Measurements from ENCODE around the gene TRIM15. TPM values are rescaled to one million over a fixed set of nuclear protein-coding genes. Genes with fewer than 3 reads are reported as not detected.
A peak's percentile ranks its signal among the peaks of the same experiment; 100 is the strongest.

TRIM15 gene
- total RNA-seq, 1 donor from 2014 or later, result not detected

- no peak for DNase-seq (ENCODE audit: low read depth in 2 of 2)
Observed at GRCh38 chr6:30145818-30146217, 17.5 kb upstream of the TRIM15 start.

- DNase-seq (ENCODE audit: low read depth in 2 of 2), result no peak
Observed at GRCh38 chr6:30147096-30147495, 16.2 kb upstream of the TRIM15 start.

- no peak for DNase-seq (ENCODE audit: low read depth in 2 of 2)
Observed at GRCh38 chr6:30149234-30149633, 14.1 kb upstream of the TRIM15 start.

GRCh38 chr6:30149858-30150550 lies 13.3 kb upstream of the TRIM15 start:
- no peak for DNase-seq (ENCODE audit: low read depth in 2 of 2)

GRCh38 chr6:30150671-30151395 lies 12.5 kb upstream of the TRIM15 start:
- no peak for DNase-seq (ENCODE audit: low read depth in 2 of 2)

- no peak for DNase-seq (ENCODE audit: low read depth in 2 of 2)
Observed at GRCh38 chr6:30151580-30151979, 11.8 kb upstream of the TRIM15 start.

GRCh38 chr6:30152016-30152673 lies 11.2 kb upstream of the TRIM15 start:
- DNase-seq (ENCODE audit: low read depth in 2 of 2), result no peak

GRCh38 chr6:30152910-30153610 lies 10.3 kb upstream of the TRIM15 start:
- DNase-seq (ENCODE audit: low read depth in 2 of 2), result no peak

GRCh38 chr6:30154061-30154460 lies 9.3 kb upstream of the TRIM15 start:
- no peak for DNase-seq (ENCODE audit: low read depth in 2 of 2)

GRCh38 chr6:30154709-30155519 lies 8.4 kb upstream of the TRIM15 start:
- peak; percentile 16 to 47 for DNase-seq (ENCODE audit: low read depth in 2 of 2)

GRCh38 chr6:30155520-30156261 lies 7.7 kb upstream of the TRIM15 start:
- DNase-seq (ENCODE audit: low read depth in 2 of 2), result no peak

GRCh38 chr6:30156262-30156599 lies 7.1 kb upstream of the TRIM15 start:
- DNase-seq (ENCODE audit: low read depth in 2 of 2), result peak; percentile 63 to 86

- DNase-seq (ENCODE audit: low read depth in 2 of 2), result no peak
Observed at GRCh38 chr6:30156774-30157173, 6.6 kb upstream of the TRIM15 start.

- DNase-seq (ENCODE audit: low read depth in 2 of 2), result no peak
Observed at GRCh38 chr6:30157581-30157980, 5.8 kb upstream of the TRIM15 start.

GRCh38 chr6:30157999-30158398 lies 5.3 kb upstream of the TRIM15 start:
- no peak for DNase-seq (ENCODE audit: low read depth in 2 of 2)

GRCh38 chr6:30158475-30159040 lies 4.8 kb upstream of the TRIM15 start:
- no peak for DNase-seq (ENCODE audit: low read depth in 2 of 2)

- no peak for DNase-seq (ENCODE audit: low read depth in 2 of 2)
Observed at GRCh38 chr6:30160008-30160784, 3.1 kb upstream of the TRIM15 start.

- DNase-seq (ENCODE audit: low read depth in 2 of 2), result no peak
Observed at GRCh38 chr6:30160785-30161531, 2.4 kb upstream of the TRIM15 start, which contains the start of gene TRIM10. Gene TRIM10, minus strand, starts transcription at chr6:30161211. Its CDS starts 353 bp downstream, at chr6:30160858.

Data from dermis microvascular lymphatic vessel endothelial cell (primary cell).